ENCODE measurements around the gene TNFRSF14. TPM values are rescaled to one million over a fixed set of nuclear protein-coding genes. Genes with fewer than 3 reads are reported as not detected.

Gene TNFRSF14
- total RNA-seq, 4 donors from 2014 or later = 64.9 to 105 (median 91.1) TPM

DNA sequence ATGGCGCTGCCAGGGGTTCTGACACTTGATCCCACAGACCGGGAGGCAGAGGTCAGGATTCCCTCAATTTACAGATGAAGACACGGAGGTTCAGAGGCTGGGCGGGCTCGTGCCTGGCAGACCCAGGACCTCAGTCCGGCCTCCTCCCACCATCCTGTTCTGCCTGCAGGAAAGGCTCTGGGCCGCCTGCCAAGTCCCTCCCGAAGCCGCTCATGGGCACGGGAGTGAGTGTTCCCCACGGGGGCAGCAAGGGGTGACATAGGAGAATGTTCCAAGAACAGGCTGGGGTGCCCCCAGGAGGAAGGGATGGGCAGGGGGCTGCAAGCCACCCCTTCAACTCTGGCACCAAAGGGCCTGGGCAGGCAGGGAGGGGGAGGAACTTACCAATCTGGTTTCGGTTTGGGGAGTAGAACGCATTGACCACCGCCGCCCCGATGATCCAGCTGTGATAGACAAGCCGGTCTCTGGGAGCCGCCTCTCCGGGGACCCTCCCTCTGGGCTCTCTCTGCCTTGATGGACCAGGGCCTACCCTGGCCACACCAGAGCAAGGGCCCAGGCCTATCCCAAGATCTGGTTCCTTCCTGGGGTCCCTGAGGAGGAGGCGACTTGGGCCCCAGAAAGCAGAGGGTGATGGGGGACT is 38.0 kb downstream of the TNFRSF14 start:
- no peak for DNase-seq (ENCODE audit: low spot score in 2 of 2)
- WGBS, 2 donors = 31 to 39% methylated on average over 18 to 20 of the region's 20 CpGs
- Histone ChIP-seq H3K27me3 (peaks cover 0 to 14% of the 10 kb centered on the region in 2 donors), H3K4me3 (peak overlapping the region in 3 of 4 donors; percentile 5 to 40 (median 31)), H3K27ac (no peak overlapping the region), H3K4me1 (peaks cover 0 to 14% (median 0%) of the 10 kb centered on the region in 4 donors), H3K36me3 (peaks cover 0 to 18% (median 0%) of the 10 kb centered on the region in 3 donors), H3K9me3 (peaks cover 0 to 17% (median 2%) of the 10 kb centered on the region in 4 donors)
- TF ChIP-seq EP300 (IDR thresholded peaks at IDR 0.05) = no peak
- TF ChIP-seq, protein P1, sequence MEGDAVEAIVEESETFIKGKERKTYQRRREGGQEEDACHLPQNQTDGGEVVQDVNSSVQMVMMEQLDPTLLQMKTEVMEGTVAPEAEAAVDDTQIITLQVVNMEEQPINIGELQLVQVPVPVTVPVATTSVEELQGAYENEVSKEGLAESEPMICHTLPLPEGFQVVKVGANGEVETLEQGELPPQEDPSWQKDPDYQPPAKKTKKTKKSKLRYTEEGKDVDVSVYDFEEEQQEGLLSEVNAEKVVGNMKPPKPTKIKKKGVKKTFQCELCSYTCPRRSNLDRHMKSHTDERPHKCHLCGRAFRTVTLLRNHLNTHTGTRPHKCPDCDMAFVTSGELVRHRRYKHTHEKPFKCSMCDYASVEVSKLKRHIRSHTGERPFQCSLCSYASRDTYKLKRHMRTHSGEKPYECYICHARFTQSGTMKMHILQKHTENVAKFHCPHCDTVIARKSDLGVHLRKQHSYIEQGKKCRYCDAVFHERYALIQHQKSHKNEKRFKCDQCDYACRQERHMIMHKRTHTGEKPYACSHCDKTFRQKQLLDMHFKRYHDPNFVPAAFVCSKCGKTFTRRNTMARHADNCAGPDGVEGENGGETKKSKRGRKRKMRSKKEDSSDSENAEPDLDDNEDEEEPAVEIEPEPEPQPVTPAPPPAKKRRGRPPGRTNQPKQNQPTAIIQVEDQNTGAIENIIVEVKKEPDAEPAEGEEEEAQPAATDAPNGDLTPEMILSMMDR (IDR thresholded peaks at IDR 0.05) = no peak
- no peak for TF ChIP-seq POLR2A (IDR thresholded peaks at IDR 0.05)

DNA sequence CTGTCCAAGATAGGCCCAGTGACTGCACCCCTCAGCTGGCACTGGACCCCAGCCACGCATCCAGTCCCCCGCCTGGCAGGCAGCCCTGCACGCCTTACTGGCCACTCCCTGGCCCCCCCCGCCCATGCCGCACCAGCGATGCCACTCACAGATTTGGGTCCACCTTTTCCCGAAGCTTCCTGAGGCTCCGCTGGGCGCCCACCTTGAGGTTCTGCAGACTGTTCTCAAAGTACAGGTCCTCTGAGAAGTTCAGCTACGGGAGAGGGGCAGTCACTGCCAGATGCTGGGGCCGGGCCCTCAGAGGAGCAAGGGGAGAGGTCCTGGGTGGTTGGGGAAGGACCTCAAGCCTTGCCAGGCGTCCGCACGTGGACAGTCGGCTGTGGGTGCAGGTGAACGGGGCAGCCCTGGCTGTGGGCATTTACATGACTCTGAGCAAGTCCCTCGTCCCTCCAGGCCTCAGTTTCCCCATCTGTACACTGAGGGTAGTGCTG is 38.5 kb downstream of the TNFRSF14 start:
- peaks cover 0 to 14% (median 0%) of the 10 kb centered on the region in 4 donors for H3K4me1 ChIP-seq
- TF ChIP-seq EP300 (IDR thresholded peaks at IDR 0.05) = no peak
- no peak for TF ChIP-seq POLR2A (IDR thresholded peaks at IDR 0.05)
- TF ChIP-seq, protein P1 (IDR thresholded peaks at IDR 0.05) = no peak
- H3K36me3 ChIP-seq = peaks cover 0 to 13% (median 0%) of the 10 kb centered on the region in 3 donors
- H3K27ac ChIP-seq = no peak overlapping the region
- no peak overlapping the region for H3K4me3 ChIP-seq
- H3K27me3 ChIP-seq = peaks cover 0 to 14% of the 10 kb centered on the region in 2 donors
- DNase-seq (ENCODE audit: low spot score in 2 of 2) = no peak
- WGBS, 2 donors = 74 to 95% methylated on average over 7 to 11 of the region's 17 CpGs
- peaks cover 0 to 23% (median 3%) of the 10 kb centered on the region in 4 donors for H3K9me3 ChIP-seq

DNA sequence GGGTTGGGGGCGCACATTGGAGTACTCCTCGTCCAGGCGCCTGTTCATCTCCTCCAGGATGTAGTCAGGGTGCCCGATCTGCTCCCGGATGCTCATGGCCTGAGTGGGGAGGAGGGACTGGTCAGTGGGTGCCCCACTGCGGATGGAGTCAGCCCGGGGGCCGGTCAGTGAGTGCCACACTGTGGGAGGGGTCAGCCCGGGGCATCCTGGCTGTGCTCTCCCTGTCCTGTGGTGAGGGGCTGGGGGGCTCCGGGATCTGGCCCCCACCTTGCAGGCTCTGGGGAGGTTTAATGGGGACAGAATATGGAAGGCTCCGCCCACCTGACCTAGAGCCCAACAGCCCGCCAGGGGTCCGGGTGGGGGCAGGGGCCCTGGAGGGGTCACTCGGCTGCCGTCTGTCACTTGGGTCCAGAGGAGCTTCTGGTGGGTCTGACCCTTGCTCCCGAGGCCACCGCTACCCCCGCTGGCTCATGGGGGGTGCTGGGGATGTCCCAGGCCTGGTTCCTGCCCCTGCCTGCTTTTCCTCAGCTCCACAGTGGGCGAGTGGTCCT is 39.2 kb downstream of the TNFRSF14 start:
- 82 to 87% methylated on average over 7 to 10 of the region's 19 CpGs for WGBS, 2 donors
- no peak for DNase-seq (ENCODE audit: low spot score in 2 of 2)

DNA sequence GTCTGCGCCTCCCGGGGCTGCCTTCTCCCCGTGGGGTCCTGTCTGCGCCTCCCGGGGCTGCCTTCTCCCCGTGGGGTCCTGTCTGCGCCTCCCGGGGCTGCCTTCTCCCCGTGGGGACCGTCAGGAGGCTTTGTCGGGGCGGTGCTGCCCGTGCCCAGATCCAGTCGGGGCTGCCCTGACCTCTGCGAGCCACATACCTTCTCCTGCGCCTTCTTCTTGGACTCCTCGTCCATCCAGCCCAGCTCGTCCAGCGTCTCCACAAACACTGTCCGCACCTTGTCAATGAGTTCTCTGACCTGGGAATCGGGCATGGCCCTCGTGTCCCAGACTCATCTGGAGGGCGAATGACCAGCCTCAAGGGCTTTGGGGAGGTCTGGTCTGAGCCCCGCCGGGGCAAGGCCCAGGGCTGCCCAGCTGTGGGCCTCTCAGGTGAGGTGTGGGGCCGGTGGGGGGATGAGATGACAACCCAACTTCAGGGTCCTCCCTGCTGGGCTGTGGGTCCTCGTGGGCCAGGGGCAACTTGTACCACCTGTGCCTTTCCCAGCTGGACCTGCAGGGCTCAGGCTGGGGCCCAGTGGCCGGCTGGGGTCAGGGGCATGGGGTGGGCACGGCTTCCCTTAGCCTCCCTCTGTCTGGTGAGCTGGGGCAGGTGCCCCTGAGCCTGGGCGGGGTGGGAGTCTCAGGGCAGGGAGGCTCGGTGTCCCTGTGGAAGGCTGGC is 39.8 kb downstream of the TNFRSF14 start:
- Histone ChIP-seq H3K27me3 (peaks cover 0 to 14% of the 10 kb centered on the region in 2 donors), H3K27ac (no peak overlapping the region), H3K36me3 (no peaks in the 10 kb centered on the region), H3K9me3 (peaks cover 0 to 33% (median 3%) of the 10 kb centered on the region in 4 donors), H3K4me3 (no peak overlapping the region), H3K4me1 (peaks cover 0 to 14% (median 0%) of the 10 kb centered on the region in 4 donors)
- DNase-seq (ENCODE audit: low spot score in 2 of 2) = no peak
- WGBS, 2 donors = 83 to 86% methylated on average over 23 to 29 of the region's 31 CpGs
- TF ChIP-seq POLR2A (IDR thresholded peaks at IDR 0.05) = no peak
- TF ChIP-seq, protein P1 (IDR thresholded peaks at IDR 0.05) = no peak

More for the DNA sequence above, 39.2 kb downstream of the TNFRSF14 start:
- Histone ChIP-seq H3K4me3 (no peak overlapping the region), H3K27me3 (peaks cover 0 to 14% of the 10 kb centered on the region in 2 donors), H3K4me1 (peaks cover 0 to 14% (median 0%) of the 10 kb centered on the region in 4 donors), H3K27ac (no peak overlapping the region), H3K9me3 (peaks cover 0 to 29% (median 3%) of the 10 kb centered on the region in 4 donors), H3K36me3 (peaks cover 0 to 6% (median 0%) of the 10 kb centered on the region in 3 donors)
- TF ChIP-seq POLR2A (IDR thresholded peaks at IDR 0.05) = no peak
- TF ChIP-seq, protein P1 (IDR thresholded peaks at IDR 0.05) = no peak
- TF ChIP-seq EP300 (IDR thresholded peaks at IDR 0.05) = no peak
